ENCODE results near the gene PDE8B. TPM values are rescaled to one million over a fixed set of nuclear protein-coding genes. Genes with fewer than 3 reads are reported as not detected.

PDE8B gene
- total and polyA plus RNA-seq, 8 donors, result 2.9 to 11.9 (median 6.9) TPM

GRCh38 chr5:77329664-77330430, 119.4 kb downstream of the PDE8B start:
- H3K27me3 ChIP-seq, result no peaks in the 10 kb centered on the region
- H3K4me3 ChIP-seq, result no peak overlapping the region
- H3K9me3 ChIP-seq, result no peaks in the 10 kb centered on the region
- H3K36me3 ChIP-seq, result no peaks in the 10 kb centered on the region
- 45 to 51% methylated on average over 3 of the region's 3 CpGs for WGBS, 2 donors
- intact Hi-C loops (cut with DNase I), result no loop called here
- DNase-seq (no peak), ATAC-seq (no peak), FAIRE-seq (no peak)
- no peak for TF ChIP-seq CTCF (IDR thresholded peaks at IDR 0.05)
- no peak overlapping the region for H3K27ac ChIP-seq
- no peaks in the 10 kb centered on the region for H3K4me1 ChIP-seq

DNA sequence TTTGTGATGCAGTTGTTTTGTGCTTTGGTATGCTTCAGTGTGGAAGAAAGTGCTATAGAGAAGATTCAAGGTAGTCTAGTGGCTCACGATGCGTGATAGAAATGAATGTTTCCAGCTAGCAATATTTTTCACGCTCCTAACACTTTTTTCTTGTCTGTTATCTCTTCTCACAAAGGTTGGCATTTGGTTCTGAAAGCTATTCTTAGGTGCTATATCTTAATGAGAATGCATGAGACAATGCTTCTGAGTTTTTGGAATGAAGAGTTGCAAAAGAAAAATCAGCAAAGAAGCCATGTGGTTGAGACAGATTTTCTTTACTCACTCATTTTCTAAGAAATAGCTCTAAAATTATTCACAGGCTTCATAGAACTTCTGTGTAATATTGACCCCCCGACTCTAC, 122.6 kb downstream of the PDE8B start:
- no peaks in the 10 kb centered on the region for H3K4me1 ChIP-seq
- intact Hi-C loops (cut with DNase I), result no loop called here
- no peaks in the 10 kb centered on the region for H3K9me3 ChIP-seq
- H3K27ac ChIP-seq, result no peak overlapping the region
- H3K36me3 ChIP-seq, result no peaks in the 10 kb centered on the region
- TF ChIP-seq CTCF (IDR thresholded peaks at IDR 0.05), result no peak
- no peak overlapping the region for H3K4me3 ChIP-seq
- no peak for FAIRE-seq
- no peak for DNase-seq
- WGBS, 2 donors, result 83 to 88% methylated on average over 4 of the region's 4 CpGs
- no peak for ATAC-seq
- H3K27me3 ChIP-seq, result no peaks in the 10 kb centered on the region

DNA sequence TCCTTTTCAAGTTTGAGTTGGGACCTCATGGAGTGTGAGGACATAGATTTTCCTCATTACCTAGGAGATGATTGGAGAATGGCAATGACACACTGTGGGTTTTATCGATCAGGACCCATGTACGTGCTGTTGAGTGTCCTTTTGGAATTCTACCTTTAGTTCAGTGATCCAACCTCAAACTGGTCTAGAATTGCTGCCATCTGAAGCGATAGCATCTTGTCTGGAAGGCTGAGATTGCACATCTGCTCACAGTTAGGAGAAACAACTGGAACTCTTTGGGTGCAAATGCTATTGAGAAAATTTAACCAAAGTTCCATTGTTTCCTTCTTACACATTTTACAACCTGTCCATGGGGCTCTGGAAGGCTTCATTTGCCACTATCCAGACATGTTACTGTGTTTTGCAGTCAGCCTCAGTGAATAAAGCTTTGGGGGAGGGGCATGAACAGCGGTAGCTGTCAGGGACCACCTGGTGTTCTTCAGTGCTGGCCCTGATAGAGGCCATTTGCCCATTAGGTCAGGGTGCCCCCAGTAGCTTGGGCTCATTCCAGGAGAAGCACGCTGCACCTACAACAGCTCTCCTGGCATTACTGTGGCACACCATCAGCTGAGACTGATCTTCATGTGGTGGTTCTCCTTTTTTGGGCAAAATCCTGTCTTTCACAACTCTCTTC, 123.1 kb downstream of the PDE8B start:
- H3K9me3 ChIP-seq, result no peaks in the 10 kb centered on the region
- no peaks in the 10 kb centered on the region for H3K4me1 ChIP-seq
- no peak overlapping the region for H3K4me3 ChIP-seq
- DNase-seq (no peak), FAIRE-seq (no peak), ATAC-seq (no peak)
- H3K27ac ChIP-seq, result no peak overlapping the region
- no peak for TF ChIP-seq CTCF (IDR thresholded peaks at IDR 0.05)
- 82 to 83% methylated on average over 5 of the region's 5 CpGs for WGBS, 2 donors
- H3K36me3 ChIP-seq, result no peaks in the 10 kb centered on the region
- intact Hi-C loops (cut with DNase I), result no loop called here
- no peaks in the 10 kb centered on the region for H3K27me3 ChIP-seq

GRCh38 chr5:77337246-77337645, 126.8 kb downstream of the PDE8B start:
- DNase-seq, result no peak
- 83 to 86% methylated on average over 3 of the region's 3 CpGs for WGBS, 2 donors
- Histone ChIP-seq H3K4me1 (no peaks in the 10 kb centered on the region), H3K27ac (no peak overlapping the region), H3K4me3 (no peak overlapping the region), H3K36me3 (no peaks in the 10 kb centered on the region), H3K9me3 (no peaks in the 10 kb centered on the region), H3K27me3 (no peaks in the 10 kb centered on the region)
- intact Hi-C loops (cut with DNase I), result no loop called here
- FAIRE-seq, result no peak
- ATAC-seq, result no peak
- TF ChIP-seq CTCF (IDR thresholded peaks at IDR 0.05), result no peak

GRCh38 chr5:77337686-77338085, 127.2 kb downstream of the PDE8B start:
- Histone ChIP-seq H3K27me3 (no peaks in the 10 kb centered on the region), H3K36me3 (no peaks in the 10 kb centered on the region), H3K9me3 (no peaks in the 10 kb centered on the region), H3K4me1 (no peaks in the 10 kb centered on the region), H3K4me3 (no peak overlapping the region), H3K27ac (no peak overlapping the region)
- 57 to 64% methylated on average over 4 of the region's 4 CpGs for WGBS, 2 donors
- intact Hi-C loops (cut with DNase I), result no loop called here
- FAIRE-seq (no peak), ATAC-seq (no peak), DNase-seq (no peak)
- no peak for TF ChIP-seq CTCF (IDR thresholded peaks at IDR 0.05)

Data from pancreas (tissue), 10 donors.